GM12892 (cell line): Measurements from ENCODE around the gene KRT37.

Experiments used
- POLR2A ChIP-seq: IDR thresholded peaks from 2 replicates; pipeline ENCODE4 v1.6.1; 2011; ENCODE audit warnings: low read depth, low read length, control low read depth
- POLR2AphosphoS5 ChIP-seq: IDR thresholded peaks from 2 replicates; pipeline ENCODE4 v1.6.1; 2011; ENCODE audit warnings: low read depth, low read length, control low read depth
- TAF1 ChIP-seq: IDR thresholded peaks from 2 replicates; pipeline ENCODE4 v1.6.1; 2011; ENCODE audit warnings: low read depth, mild to moderate bottlenecking, control low read depth, low read length, borderline replicate concordance

DNA sequence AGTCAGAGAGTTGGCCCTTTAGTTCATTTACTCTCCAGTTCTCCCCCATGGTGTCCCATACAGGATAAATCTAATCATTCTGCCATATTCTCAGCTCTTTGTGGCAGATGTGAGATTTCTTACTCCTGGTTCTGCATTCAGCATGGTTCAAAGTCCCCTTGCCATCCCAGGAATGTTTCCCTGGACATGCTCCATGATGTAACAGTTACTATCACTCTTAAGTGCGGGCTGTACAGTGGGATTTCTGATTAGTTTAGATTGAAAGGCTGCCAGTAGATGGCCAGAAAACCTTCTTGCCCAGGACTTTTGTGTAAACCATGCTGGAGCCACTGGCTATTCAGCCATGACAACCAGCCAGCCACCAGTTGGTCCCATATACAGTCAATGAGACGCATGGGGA is 10.4 kb downstream of the KRT37 start:
- TF ChIP-seq POLR2A (no peak), POLR2AphosphoS5 (no peak), TAF1 (no peak)
